Raji (cell line): ENCODE results near the gene NCAM1.

Experiments
- POLR2A ChIP-seq: IDR thresholded peaks from 2 replicates; pipeline ENCODE4 v1.6.1; 2011; ENCODE audit warnings: low read depth, low read length, control low read depth; ENCODE audit not compliant: insufficient read depth

NCAM1 gene

DNA sequence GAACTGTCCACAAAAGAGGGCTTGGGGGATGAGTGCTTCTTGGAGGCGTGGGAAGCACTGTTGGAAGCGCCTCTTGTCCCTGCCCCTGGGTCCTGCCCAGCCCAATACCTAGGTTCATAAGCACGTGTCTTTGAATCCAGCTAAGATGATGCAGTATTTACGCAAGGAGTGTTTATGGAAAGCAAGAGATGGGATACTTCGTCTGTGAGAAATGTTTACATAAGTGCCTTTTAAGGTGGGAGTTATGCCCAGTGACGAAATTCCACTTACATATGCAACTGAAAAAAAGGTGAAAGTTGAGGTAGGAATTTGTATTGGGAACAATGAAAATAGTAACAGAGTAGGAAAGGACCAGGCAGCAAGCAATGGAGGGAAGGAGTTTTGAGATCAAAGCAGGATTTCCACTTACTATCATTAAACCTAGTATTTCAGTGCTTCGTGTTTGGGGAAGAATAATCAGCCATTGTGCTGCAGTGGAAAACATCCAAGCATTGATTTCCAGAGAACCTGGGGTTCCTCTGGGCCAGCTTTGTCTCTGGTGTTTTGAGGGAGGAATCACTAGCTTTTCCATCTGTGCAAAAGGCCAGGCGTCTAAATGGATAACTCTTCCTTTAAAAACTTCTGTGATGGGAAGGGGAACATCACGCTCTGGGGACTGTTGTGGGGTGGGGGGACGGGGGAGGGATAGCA, 237.9 kb downstream of the NCAM1 start:
- TF ChIP-seq POLR2A = no peak

DNA sequence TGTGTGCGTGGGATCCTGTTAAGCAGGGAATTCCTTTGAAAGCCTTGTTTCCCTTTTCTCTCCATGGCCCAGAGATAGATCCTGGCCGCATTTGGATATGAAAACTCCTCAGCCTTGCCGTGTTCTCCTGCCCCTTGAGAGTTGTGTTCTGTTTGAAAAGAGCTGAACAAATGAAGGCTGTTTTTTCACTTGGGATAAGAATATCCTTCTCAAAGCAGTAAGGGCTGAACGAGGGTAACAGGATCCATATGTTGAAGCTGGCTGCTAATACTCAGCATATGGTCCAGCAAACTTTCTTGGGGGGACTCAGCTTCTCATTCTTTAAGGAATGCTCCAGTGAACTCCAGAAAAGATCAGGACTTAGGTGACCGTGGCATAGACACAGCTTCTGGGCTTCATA, 238.6 kb downstream of the NCAM1 start:
- no peak for TF ChIP-seq POLR2A

DNA sequence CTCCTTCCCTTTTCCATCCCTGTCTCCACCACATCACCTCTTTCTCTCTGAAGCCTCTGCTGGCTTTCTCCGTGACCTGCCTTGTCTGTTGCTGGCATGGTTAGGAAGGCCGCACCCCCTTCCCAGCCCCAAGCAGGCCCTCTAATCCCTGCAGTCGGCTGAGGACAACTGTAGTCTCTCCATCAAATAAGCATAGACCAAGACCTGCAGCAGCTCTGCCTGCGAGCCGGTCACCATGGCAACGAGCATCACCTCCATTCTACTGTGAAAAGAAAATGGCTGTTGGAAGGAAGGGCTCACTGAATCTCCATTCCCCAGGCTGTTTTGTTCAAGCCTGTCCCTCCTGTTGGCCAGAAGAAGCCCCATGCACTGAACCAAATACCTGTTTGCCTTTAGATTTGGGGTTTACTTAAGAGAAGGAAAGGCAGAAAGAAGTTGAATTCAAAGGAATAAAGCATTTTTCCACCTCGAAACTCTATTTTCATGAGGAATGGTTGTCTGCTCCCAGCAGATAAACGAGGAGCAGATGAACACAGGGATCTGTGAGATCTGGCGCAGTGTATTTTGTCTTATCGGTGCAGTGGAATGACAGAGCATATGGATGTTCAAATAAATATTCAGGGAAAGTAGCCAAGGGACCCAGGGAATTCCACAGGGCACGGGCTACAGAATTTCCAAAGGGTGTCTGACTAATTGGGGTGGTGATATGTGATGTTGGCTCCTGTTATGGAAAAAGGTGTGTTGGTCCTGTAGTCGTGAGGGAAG, 240.0 kb downstream of the NCAM1 start:
- TF ChIP-seq POLR2A = no peak

DNA sequence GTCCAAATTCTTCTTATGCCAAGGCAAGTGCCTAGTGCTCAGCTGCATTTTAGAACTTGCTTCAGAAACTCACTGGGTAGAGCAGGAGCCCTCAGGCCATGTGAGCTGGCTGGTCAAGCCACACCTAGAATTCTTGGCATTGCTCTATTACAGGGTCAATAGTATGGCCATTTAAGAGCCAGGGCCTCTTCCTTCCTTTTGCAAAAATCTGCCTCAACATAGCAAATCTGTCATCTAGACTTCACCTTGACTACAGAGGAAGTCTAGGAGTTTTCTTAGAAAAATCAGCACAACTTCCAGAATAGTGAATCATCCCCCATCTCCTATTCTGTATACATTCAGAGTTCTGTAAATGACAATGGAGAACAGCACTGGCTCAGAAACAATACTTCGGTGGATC, 241.2 kb downstream of the NCAM1 start:
- no peak for TF ChIP-seq POLR2A

DNA sequence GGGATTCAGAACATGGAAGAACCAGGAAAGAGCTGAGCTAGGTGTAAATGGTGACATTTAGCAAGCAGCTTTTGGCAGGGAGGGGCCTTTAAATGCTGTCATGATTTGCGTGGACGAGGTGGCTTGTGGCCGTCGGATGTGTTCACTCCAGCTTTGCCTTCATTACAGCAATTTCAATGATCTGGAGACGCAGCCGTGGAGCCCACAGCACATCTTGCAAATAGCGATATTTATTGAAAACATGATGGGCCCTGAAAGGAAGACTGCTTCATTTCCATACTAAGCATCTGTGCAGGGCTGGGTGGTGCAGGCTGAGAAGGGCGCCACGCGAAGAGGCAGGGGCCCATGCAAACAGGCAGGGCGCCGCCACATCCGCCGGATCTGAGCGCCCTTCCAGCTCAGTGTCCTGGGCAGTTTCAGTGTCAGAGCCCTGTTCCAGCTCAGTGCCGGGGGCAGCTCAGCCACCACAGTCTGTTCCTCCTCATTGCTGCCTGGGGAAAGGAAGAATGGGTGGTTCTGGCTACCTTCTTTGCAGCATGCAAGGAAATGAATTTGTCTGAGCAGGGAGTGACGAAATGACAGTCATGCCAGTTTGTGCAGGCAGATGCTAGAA, 242.0 kb downstream of the NCAM1 start:
- no peak for TF ChIP-seq POLR2A

DNA sequence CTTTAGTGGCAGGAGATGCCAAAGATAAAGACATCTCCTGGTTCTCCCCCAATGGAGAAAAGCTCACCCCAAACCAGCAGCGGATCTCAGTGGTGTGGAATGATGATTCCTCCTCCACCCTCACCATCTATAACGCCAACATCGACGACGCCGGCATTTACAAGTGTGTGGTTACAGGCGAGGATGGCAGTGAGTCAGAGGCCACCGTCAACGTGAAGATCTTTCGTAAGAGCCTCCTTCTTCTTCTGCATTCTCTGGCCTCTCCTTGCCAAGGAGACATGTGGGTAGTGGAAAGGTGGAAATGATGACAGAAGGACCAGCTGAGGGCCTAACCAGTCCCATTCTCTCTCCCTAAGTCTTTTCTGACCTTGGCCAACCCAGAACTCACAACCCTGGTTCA, 243.1 kb downstream of the NCAM1 start:
- TF ChIP-seq POLR2A = no peak

DNA sequence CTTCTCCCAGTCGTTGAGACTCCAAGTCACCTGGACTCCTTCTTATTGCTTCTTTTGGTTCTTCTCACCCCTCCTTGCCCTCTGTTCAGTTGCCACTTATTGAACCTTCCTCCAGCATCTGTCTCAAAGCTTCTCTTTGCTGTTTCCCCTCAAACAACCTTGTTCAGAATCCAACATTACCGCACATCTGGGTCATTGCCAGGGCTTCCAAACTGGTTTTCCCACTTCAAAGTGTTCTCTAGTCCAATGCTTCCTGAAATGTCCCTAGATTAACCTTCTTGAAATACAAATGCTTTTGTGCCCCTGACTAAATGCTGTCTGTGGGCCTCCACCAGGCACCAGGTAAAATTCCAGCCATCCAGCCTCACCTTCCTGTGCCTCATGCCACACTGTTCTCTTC, 252.3 kb downstream of the NCAM1 start:
- TF ChIP-seq POLR2A = no peak

DNA sequence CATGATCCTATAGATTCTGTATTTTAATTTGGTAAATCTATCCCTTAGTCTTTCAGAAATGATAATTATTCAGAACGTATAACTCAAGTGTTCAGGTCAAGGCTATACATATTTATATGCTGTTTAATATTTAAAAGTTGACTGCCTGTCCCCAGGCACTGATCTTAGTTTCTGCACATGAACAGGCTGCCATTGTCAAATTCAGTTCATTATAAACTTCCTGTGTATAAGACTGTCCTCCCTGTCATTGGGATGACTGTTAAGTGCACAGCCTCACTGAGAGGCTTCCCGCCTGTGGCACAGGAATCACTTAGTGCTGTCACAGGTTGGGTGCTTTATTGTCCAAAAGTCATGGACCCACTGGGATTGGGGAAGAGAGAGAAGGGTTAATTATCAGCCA, 261.0 kb downstream of the NCAM1 start:
- no peak for TF ChIP-seq POLR2A

DNA sequence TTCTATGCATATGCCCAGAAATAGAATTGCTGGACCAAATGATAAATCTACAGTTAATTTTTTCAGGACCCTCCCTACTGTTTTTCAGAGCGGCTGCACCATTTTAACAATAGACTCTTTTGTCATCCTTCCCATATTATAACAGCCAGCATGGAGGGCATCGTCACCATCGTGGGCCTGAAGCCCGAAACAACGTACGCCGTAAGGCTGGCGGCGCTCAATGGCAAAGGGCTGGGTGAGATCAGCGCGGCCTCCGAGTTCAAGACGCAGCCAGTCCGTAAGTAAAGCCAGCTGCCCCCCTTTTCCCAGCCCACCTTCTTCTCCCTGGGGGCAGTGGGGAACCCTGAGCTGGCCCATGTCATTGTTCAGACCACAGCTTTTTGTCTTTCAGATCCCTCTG, 273.7 kb downstream of the NCAM1 start:
- no peak for TF ChIP-seq POLR2A

DNA sequence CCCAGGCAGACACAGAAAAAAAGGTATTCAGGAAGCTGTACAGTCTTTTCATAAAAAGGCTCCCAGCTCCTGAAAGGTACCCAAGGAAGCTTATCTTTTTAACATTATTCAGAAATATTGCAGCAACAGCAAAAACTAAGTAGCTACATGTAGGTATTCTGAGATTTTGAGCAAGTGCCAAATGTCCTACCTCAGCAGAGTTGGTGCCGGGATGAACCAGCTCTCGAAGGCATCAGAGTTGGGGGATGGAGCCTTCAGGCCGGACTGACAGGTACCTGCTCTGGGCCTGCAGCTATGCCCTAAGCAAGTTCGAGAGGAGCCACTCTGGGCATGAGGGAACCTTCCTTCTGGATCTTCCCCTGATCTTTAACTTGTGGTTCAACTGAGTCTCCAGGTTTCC, 276.0 kb downstream of the NCAM1 start:
- TF ChIP-seq POLR2A = no peak

DNA sequence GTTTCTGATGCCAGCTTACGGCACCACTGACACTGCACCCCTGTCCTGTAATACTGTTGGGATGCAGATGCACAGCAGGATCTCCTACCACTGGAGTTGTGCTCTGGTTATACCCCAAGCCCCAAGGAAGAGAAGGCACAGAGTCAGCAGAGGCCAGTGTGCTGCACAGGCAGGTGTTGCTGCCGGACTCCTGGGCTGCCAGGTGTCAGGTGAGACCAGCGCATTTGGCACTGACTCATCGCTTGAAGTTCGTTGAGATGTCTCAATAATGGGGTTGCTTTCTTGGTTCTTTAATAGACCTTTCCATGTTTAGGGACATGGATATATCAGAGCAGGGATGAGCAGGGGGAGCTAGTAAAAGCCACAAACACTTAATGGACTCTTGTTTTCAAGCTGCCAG, 277.5 kb downstream of the NCAM1 start:
- no peak for TF ChIP-seq POLR2A

DNA sequence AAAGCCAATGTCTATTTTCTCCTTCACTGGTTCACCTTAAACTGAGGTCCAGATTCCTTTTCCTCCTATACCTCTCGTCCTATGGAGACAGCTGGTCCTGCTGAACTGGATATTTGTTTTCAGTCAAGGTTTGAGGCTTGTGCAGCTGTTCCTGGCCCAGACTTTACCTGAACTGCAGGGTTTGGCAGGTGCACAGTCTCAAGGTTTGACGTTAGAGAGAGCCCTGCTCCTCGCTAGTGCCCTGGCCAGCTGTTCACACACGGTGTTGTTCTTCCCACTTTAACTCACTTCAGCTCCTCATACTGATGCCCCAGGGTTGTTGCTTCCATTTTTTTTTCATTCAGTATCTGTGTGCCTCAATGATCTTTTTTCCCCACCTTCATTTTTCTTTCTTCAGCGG, 279.2 kb downstream of the NCAM1 start:
- TF ChIP-seq POLR2A = no peak

DNA sequence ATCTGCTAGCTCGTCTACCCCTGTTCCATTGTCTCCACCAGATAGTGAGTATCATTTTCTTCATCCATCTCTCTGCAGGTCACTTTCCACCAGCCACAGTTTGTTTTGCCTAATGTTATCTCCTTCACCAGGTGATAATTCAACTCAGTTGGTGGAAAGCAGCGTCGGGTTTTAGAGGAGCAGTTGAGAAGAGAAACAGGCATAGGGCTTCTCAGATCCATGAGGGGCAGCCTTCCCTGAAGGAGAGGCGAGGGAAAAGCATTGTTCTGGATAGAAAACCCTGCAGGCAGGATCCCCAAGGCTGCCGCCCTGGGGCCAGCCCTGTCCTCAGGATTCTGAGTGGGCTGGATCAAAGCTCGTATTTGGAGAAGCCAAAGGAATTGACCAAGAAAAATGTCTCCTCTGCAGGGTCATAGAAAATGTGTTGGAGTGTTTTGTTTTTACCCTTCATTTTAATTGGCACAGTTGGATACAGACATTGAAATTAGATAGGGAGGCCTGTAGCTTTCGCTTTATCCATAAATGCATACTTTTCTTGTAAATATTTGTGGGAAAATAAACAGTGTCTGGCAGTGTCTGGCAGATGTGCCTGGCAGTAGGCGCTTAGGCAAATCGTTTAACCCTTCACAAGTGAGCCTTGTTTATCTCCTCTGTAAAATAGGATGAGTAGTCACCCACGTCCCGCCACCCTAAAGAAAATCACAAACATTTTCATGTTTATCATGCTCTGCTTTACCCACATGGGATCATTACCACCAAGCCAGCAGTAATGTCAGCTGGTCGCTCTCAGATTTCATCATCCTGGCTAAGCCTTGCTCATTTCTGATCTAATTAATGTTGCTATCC, 279.8 kb downstream of the NCAM1 start:
- TF ChIP-seq POLR2A = no peak

DNA sequence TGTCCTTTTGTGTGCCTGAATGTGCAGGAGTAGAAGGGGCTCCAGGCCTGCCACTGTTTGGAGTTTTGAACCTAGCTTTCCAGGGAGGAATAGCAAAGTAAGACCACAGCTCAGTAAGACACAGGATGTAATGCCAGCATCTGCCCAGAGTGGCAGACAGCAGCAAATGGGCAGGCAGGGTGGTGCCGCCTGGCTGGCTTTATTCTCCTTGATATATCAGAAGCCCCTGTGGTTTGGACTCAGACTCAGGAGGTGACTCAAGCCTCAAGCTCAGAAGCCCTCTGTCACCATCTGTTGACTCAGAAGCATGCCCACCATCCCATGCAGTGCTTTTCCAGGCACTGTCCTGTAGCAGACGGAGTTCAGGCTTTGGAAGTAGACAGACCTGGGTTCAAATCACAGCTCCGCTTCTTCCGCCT, 280.4 kb downstream of the NCAM1 start:
- TF ChIP-seq POLR2A = no peak

DNA sequence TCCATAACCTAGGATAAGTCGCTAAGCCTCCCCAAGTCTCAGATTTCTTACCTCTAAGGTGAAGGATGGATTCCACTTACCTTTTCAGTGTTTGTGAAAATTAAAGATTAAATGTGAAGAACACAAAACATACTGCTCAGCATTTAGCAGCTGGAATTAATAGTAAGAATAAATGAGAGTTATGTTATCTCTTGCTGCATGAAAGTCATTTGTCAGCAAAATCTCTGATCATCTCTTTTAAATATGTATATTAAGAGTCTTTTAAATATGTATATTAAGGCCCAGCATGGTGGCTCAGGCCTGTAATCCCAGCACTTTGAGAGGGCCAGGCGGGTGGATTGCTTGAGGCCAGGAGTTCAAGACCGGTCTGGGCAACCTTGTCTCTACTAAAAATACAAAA, 280.8 kb downstream of the NCAM1 start:
- TF ChIP-seq POLR2A = no peak

DNA sequence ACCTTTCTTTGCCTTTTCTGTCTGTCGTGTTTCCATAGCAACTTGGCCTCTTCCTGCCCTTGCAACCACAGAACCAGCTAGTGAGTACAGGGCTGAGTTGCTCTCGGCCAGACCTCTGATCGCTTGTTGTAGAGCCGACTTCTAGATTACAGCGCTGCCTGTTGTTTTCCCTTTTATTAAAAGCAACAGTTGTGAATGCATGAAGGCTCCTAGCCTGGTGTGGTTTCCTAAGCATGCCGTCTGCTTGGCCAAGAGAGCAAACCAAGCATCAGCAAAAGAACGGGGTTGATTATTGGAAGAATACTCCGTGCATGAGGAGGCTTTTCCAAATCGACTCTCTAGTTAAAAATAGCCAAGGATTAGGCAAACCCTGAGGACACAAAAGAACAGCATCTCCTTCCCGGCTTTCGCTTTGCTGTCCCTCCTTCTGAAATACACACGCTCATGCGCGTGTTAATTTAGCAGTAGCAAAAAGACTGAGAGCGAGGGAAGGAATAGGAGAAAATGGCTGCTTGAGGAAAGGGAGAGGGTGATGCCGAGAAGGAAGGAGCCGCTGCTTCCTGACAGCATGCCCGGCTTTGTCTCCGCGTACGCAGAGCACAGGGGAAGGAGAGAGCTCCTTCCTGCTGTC, 281.7 kb downstream of the NCAM1 start:
- no peak for TF ChIP-seq POLR2A

DNA sequence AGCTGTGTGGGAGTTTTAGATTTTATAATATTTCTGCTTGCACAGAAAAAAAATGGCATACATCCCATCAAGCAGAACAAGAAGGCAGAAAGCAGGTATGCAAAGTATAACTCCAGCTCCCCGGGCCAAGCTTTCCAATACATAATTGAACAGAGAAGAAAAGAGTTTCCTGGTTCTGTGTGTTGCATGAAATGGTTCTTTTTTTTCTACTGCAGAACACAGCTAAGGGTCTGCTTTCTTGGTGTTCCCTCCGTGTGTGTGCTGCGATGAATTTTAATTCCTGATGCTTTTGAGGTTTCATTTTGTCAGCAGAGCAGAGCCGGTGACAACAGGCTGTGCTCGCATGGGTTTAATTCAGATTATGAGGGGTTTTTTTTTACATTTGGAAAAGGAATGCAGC, 282.5 kb downstream of the NCAM1 start:
- no peak for TF ChIP-seq POLR2A
